Liver (tissue), 9 donors: Measurements from ENCODE around the gene COL23A1. TPM values are rescaled to one million over a fixed set of nuclear protein-coding genes. Genes with fewer than 3 reads are reported as not detected.

Source experiments
- DNase-seq: peaks from one replicate; pipeline ENCODE4 v3.0.0-alpha.2; 2017; ENCODE audit warnings: low spot score
- H3K27ac ChIP-seq, 2 donors: one replicate each; pipeline ENCODE4 v1.7.0; 2013; ENCODE audit warnings: inconsistent platforms in 2 of 2, low read length in 2 of 2, control low read depth in 1 of 2, low read depth in 1 of 2, mild to moderate bottlenecking in 1 of 2
- H3K27me3 ChIP-seq, 4 donors: one replicate each; pipeline versions ENCODE4 v1.6.1 to v1.7.0; 2013; ENCODE audit warnings: low read length in 3 of 4, inconsistent platforms in 1 of 4, mild to moderate bottlenecking in 1 of 4, moderate library complexity in 1 of 4; ENCODE audit not compliant: control insufficient read depth in 4 of 4, insufficient read depth in 4 of 4
- H3K36me3 ChIP-seq, 4 donors: one replicate each; pipeline versions ENCODE4 v1.6.1 to v1.7.0; 2013; ENCODE audit warnings: low read length in 3 of 4, mild to moderate bottlenecking in 3 of 4, low read depth in 1 of 4, moderate library complexity in 1 of 4; ENCODE audit not compliant: control insufficient read depth in 4 of 4, insufficient read depth in 3 of 4
- H3K4me1 ChIP-seq, 4 donors: one replicate each; pipeline versions ENCODE4 v1.6.1 to v1.7.0; 2013; ENCODE audit warnings: low read length in 3 of 4, mild to moderate bottlenecking in 3 of 4, moderate library complexity in 1 of 4; ENCODE audit not compliant: control insufficient read depth in 4 of 4, insufficient read depth in 4 of 4
- H3K4me3 ChIP-seq, 3 donors: one replicate each; pipeline versions ENCODE4 v1.6.1 to v1.7.0; 2013; ENCODE audit warnings: low read length in 3 of 3, control low read depth in 1 of 3, low read depth in 1 of 3, mild to moderate bottlenecking in 1 of 3
- H3K9ac ChIP-seq, 2 donors: one replicate each; pipeline ENCODE4 v1.7.0; 2013; ENCODE audit warnings: low read length in 2 of 2, mild to moderate bottlenecking in 2 of 2, moderate library complexity in 2 of 2, control low read depth in 1 of 2, low read depth in 1 of 2
- H3K9me3 ChIP-seq, 4 donors: one replicate each; pipeline versions ENCODE4 v1.6.1 to v1.7.0; 2013; ENCODE audit warnings: low read length in 3 of 4; ENCODE audit not compliant: control insufficient read depth in 4 of 4
- ATF3 ChIP-seq: IDR thresholded peaks from 2 replicates; pipeline ENCODE4 v1.6.1; 2016; ENCODE audit warnings: antibody characterized with exemption
- CTCF ChIP-seq: fragments of 150-350 bp; IDR thresholded peaks from 2 replicates; pipeline ENCODE4 v1.5.1; 2017; ENCODE audit warnings: improper control_type of control experiment, low read depth, low read length; ENCODE audit not compliant: missing input control
- EGR1 ChIP-seq, 2 donors: IDR thresholded peaks; 2 replicates each; pipeline ENCODE4 v1.6.1; 2016 to 2018; ENCODE audit warnings: antibody characterized with exemption in 2 of 2, low read depth in 2 of 2
- FOXA1 ChIP-seq: IDR thresholded peaks from 2 replicates; pipeline ENCODE4 v1.6.1; 2016; ENCODE audit warnings: antibody characterized with exemption
- FOXA2 ChIP-seq: IDR thresholded peaks from 2 replicates; pipeline ENCODE4 v1.6.1; 2016; ENCODE audit warnings: antibody characterized with exemption
- GABPA ChIP-seq, 2 donors: IDR thresholded peaks in 1 of 2; conservative IDR thresholded peaks in 1 of 2; 2 replicates each; pipeline ENCODE4 v1.6.1; 2016; ENCODE audit warnings: antibody characterized with exemption in 2 of 2, mild to moderate bottlenecking in 1 of 2, moderate library complexity in 1 of 2
- HNF4A ChIP-seq, 2 donors: conservative IDR thresholded peaks; 2 replicates each; pipeline ENCODE4 v1.6.1; 2016; ENCODE audit warnings: antibody characterized with exemption in 2 of 2, mild to moderate bottlenecking in 2 of 2
- HNF4G ChIP-seq: IDR thresholded peaks from 2 replicates; pipeline ENCODE4 v1.6.1; 2016; ENCODE audit warnings: antibody characterized with exemption
- JUND ChIP-seq, 2 donors: IDR thresholded peaks; 2 replicates each; pipeline ENCODE4 v1.6.1; 2016; ENCODE audit warnings: antibody characterized with exemption in 2 of 2
- MAX ChIP-seq: IDR thresholded peaks from 2 replicates; pipeline ENCODE4 v1.6.1; 2016; ENCODE audit warnings: antibody characterized with exemption
- NR2F2 ChIP-seq: IDR thresholded peaks from 2 replicates; pipeline ENCODE4 v1.6.1; 2016; ENCODE audit warnings: antibody characterized with exemption
- RAD21 ChIP-seq, 2 donors: IDR thresholded peaks; 2 replicates each; pipeline ENCODE4 v1.6.1; 2016; ENCODE audit warnings: antibody characterized with exemption in 2 of 2, mild to moderate bottlenecking in 2 of 2
- REST ChIP-seq: IDR thresholded peaks from 2 replicates; pipeline ENCODE4 v1.6.1; 2016; ENCODE audit warnings: antibody characterized with exemption, mild to moderate bottlenecking
- RXRA ChIP-seq, 2 donors: IDR thresholded peaks; 2 replicates each; pipeline ENCODE4 v1.6.1; 2017 to 2018; ENCODE audit warnings: antibody characterized with exemption in 2 of 2, mild to moderate bottlenecking in 1 of 2
- SP1 ChIP-seq: IDR thresholded peaks from 2 replicates; pipeline ENCODE4 v1.6.1; 2018; ENCODE audit warnings: antibody characterized with exemption, mild to moderate bottlenecking
- TAF1 ChIP-seq: conservative IDR thresholded peaks from 2 replicates; pipeline ENCODE4 v1.6.1; 2016; ENCODE audit warnings: antibody characterized with exemption, mild to moderate bottlenecking
- YY1 ChIP-seq: IDR thresholded peaks from 2 replicates; pipeline ENCODE4 v1.6.1; 2016; ENCODE audit warnings: antibody characterized with exemption, mild to moderate bottlenecking
- ZBTB33 ChIP-seq: IDR thresholded peaks from 2 replicates; pipeline ENCODE4 v1.6.1; 2016; ENCODE audit warnings: antibody characterized with exemption
- WGBS: extraction: QIAGEN DNeasy Blood & Tissue Kit; methylation state at CpG from one replicate; pipeline ENCODE4 v1.1.7; 2013; 5-methylcytosine and 5-hydroxymethylcytosine counted together
- polyA plus RNA-seq, 2 donors: library from polyadenylated mRNA; stranded (reverse) in 1 of 2; unstranded in 1 of 2; fragments of 200-250 nt in 1 of 2; fragments of >200 nt in 1 of 2; fragmentation: Nextera tagmentation in 1 of 2; extraction: Ambion mirVana in 1 of 2; gene quantifications; one replicate each; pipeline versions ENCODE4 v1.2.1 to v1.2.3, GENCODE V29; 2013 to 2015
- total RNA-seq, 2 donors: library from RNA; depleted of rRNA; stranded (reverse); fragments of >200 nt; gene quantifications; one replicate each; pipeline ENCODE4 v1.2.3, GENCODE V29; 2014
- donor health status: healthy.
- donor health status: healthy.
- donor health status: healthy.
- donor health status: healthy.
- donor health status: healthy.

The COL23A1 gene
- total and polyA plus RNA-seq, 4 donors: 0.08 to 1.4 (median 0.27) TPM

GRCh38 chr5:178365501-178366440 lies 224.4 kb downstream of the COL23A1 start:
- 92% methylated on average over 27 of the region's 27 CpGs for WGBS
- no peak for DNase-seq

More at GRCh38 chr5:178365501-178366440, 224.4 kb downstream of the COL23A1 start:
- H3K27me3 ChIP-seq: no peaks in the 10 kb centered on the region
- TF ChIP-seq TAF1 (no peak), HNF4A (conservative IDR thresholded peaks at IDR 0.05) (no peak), ZBTB33 (no peak), REST (no peak), NR2F2 (no peak), CTCF (no peak), RXRA (IDR thresholded peaks at IDR 0.05) (no peak), YY1 (no peak), GABPA (IDR thresholded peaks at IDR 0.05 in 1 of 2, conservative IDR thresholded peaks at IDR 0.05 in 1 of 2) (no peak), FOXA2 (no peak), MAX (no peak), EGR1 (IDR thresholded peaks at IDR 0.05; ENCODE audit: low read depth in 2 of 2) (no peak), JUND (IDR thresholded peaks at IDR 0.05) (no peak), RAD21 (IDR thresholded peaks at IDR 0.05) (no peak), FOXA1 (no peak), SP1 (no peak), ATF3 (no peak), HNF4G (no peak)
- H3K36me3 ChIP-seq: no peaks in the 10 kb centered on the region
- H3K27ac ChIP-seq: no peak overlapping the region
- no peak overlapping the region for H3K4me3 ChIP-seq
- no peaks in the 10 kb centered on the region for H3K9me3 ChIP-seq
- H3K9ac ChIP-seq: no peak overlapping the region
- H3K4me1 ChIP-seq: no peaks in the 10 kb centered on the region
